GM04503 (cell line): ENCODE results near the gene MED8.
A peak's percentile ranks its signal among the peaks of the same experiment; 100 is the strongest.

Experiments
- DNase-seq: peaks from one replicate; pipeline ENCODE4 v3.0.0-alpha.2; 2012; ENCODE audit warnings: low read depth

The MED8 gene

DNA sequence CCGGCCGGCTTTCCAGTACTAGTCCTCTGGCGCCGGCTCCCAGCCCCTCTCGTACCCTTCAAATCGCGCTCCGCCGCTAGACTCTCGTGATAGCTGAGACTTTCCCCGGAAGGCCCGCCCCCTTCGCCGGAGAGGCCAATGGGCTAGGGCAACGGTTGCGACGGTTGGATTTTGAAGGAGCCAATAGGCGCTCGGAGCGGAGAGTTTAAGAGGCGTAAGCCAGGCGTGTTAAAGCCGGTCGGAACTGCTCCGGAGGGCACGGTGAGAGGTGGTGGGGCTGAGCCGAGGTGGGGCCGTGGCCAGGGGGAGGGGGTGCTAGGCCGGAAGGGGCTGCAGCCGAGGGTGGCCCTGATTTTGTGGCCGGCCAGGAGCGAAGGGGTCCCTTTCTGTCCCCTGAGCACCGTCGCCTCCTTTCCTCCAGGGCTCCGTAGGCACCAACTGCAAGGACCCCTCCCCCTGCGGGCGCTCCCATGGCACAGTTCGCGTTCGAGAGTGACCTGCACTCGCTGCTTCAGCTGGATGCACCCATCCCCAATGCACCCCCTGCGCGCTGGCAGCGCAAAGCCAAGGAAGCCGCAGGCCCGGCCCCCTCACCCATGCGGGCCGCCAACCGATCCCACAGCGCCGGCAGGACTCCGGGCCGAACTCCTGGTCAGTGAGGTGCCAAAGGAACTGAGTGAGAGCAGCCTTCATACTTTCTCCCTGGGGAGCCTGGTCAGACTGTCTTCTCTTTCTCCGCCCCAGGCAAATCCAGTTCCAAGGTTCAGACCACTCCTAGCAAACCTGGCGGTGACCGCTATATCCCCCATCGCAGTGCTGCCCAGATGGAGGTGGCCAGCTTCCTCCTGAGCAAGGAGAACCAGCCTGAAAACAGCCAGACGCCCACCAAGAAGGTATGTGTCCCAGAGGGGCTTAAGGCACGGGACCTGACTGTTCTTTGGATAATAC, 30.6 kb downstream of the MED8 start, which contains the start of gene CDC20:
Gene CDC20 (plus strand): TSS at position 236 of the 948 bp plus-strand sequence. CDS start 235 bp downstream, at position 471.
- DNase-seq: peak; percentile 84

DNA sequence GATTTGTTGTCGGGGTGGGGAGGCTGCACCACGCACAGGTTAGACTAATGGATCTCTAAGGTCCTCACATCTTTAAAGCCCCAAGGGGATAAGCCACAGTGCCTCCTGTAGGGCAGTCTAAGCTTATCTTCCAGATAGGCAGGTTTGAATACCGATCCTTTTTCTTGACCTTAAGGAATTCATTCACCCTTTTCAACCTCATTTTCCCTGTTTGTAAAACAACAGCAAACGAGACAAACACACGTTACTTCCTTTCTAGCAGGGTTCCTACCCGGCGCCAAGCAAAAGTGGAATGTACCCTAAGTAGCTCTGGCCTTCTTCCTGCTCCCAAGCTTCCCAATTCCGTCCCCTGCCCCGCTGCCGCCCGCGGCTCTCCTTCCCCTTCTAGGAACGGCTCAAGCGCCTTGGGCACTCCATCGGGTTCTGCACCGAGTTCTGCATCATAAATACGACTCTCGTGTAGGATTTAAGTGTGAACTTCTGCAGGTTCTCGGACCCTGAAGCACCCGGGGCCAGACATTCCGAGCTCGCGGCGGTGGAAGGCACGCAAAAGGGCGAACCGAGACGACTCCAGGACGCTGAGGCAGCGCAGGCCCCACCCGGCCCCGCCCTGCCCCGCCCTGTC, 31.4 kb downstream of the MED8 start:
- DNase-seq: peak; percentile 27

DNA sequence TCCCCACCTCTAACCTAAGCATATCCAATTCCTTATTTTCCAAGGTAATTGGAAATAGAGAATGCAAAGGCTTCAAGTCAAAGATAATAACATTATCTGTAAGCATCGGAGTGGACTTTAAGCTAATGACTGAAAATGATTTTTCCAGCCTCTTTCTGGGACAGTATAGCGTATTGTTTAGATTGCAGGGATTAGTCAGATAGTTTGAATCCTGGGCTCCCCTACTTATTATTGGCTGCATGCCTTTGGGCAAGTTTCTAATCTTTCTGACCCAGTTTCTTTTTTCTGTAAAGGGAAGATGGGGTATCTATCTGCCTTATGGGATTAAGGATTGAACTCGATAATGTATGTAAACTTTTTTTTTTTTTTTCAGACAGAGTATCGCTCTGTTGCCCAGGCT, 32.3 kb downstream of the MED8 start:
- no peak for DNase-seq

DNA sequence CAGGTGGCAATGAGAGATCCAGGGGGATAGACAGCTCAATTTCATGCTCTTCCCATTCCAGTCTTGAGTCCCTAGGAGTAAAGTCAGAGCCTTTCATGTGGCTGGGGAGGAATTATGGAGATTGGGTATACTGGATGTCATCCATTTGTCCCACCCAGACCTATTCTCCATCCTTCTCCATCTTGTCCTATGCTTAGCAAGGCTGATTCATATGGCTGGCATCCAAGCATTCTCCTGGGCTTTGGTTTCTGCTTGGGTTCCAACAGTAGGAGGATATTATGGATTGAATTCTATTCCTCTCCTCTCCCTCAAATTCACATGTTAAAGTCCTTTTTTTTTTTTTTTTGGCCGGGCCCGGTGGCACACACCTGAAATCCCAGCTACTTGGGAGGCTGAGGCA, 34.7 kb downstream of the MED8 start:
- no peak for DNase-seq

DNA sequence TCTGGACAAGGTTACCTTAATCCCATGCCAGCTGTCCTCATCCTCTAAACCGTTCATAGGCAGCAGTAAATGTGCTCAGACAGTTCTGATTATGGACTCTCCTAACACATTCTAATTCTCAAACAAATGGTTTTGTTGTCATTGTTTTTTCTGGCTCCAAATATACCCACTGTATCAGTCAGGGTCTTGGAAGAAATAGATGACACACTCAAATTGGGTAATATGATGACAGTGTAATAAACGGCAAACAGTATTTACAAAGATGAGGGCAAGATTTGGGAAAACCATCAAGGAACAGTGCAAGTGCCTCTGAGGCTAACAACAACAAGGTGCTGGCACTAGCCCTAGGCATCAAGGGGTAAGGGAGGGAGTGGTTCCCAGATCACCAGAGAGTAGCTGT, 35.1 kb downstream of the MED8 start:
- no peak for DNase-seq

DNA sequence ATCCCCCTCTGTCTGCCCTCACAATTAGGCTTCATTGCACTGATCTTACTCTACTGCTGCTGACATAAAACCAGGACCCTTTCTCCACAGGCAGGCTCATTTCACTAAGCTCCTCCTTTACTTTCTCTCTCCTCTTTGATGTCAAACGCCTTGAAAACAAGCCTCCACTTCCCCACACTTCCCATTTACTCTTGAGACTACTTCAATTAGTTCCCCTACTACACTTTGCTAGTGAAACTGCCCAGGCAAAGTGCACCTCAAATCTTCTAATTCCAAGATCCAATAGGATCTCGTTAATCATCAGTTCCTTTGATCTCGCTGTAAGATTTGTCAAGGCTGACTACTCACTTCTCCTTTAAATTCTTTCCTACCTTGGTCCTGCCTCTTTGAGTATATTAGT, 36.7 kb downstream of the MED8 start:
- DNase-seq: no peak

DNA sequence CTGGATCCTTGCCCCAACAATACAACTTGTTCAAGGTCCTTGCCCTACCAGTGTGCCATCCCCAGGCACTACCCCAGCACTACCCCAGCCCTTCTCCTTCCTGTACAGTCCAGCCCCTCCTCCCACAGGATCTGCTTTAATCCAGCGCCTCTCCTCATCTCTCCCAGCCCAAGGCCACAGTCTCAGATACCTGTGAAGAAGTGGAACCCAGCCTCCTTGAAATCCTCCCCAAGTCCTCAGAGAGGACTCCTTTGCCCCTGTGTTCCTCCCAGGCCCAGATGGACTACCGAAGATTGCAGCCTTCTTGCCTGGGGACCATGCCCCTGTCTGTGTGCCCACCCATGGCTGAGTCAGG, 37.3 kb downstream of the MED8 start:
- DNase-seq: no peak

DNA sequence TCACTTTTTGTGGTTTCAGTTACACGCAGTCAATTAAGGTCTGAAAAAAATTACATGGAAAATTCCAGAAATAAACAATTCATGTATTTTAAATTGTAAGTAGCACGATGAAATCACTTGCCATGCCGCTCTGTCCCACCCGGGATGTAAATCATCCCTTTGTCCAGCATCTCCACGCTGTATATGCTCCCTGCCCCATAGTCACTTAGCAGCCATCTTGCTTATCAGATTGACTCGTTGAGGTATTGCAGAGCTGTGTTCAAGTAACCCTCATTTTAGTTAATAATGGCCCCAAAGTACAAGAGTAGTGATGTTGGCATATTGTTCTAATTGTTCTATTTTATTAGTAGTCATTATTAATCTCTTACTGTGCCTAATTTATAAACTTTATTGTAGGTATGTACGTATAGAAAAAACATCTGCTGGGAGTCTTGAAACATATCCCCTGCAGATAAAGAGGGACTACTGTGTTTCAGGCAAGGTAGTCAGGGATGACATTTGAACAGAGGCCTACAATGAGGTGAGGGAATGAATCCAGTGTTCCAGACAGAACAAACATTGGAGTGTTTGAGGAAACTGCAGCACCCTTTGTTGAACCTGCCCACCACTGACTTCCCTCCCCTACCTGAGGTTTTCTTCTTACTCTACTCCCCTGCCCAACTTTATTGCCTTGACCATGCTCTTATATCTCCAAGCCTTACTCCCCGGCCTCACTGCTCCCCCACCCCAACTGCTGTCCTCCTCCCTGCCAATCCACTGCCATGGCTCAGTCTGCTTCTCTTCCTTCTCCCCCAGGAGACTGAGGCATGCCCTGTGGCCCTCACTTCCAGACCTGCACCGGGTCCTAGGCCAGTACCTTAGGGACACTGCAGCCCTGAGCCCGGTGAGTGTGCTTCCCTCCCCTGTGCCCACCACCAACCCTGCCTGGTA, 37.9 kb downstream of the MED8 start:
- no peak for DNase-seq

DNA sequence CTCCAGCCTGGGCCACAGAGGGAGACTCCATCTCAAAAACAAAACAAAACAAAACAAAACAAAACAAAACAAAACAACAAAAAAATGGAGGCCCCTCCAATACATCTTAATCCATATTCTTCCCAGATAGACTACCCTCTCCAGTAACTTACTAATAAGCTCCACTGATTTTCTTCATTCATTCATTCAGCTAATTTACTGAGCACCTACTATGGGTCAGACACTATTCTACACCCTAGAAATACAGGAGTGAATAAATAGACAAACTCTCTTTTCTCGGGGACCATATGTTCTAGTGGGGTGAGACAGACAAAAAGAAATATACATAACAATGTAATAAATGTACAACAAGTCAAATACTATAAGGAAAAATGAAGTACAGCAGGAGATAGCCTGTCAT, 38.6 kb downstream of the MED8 start:
- DNase-seq: no peak

DNA sequence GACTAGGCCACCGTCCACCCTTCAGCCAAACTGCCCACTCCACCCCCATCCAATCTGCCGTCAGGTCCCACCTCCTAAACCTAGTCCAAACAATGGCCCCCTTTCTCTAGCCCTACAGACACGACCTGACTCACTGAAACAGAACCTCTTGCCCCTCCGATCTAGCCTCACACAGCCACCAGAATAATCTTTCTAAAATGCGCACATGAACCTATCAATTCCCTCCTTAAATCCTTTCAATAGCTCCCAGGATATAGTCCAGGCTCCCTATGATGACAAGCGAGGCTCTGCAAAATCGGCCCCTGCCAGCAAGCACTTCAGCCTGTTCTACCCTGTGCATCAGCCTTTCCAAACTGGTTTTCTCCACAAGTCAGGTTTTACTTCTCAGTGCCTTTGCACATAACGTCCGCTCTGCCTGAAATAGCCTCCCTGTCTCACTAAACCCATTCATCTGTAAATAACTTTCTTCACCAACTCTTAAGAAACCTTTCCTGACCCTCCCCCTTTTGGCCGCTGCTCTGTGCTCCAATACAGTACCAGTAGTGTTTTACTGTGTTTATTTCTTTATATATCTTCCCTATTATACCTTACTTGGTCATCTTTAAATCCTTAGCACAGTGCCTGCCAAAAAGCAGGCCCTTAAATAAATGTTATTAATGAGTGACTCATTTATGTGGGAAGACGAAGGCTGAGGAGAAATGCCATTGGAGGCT, 39.9 kb downstream of the MED8 start:
- DNase-seq: no peak

DNA sequence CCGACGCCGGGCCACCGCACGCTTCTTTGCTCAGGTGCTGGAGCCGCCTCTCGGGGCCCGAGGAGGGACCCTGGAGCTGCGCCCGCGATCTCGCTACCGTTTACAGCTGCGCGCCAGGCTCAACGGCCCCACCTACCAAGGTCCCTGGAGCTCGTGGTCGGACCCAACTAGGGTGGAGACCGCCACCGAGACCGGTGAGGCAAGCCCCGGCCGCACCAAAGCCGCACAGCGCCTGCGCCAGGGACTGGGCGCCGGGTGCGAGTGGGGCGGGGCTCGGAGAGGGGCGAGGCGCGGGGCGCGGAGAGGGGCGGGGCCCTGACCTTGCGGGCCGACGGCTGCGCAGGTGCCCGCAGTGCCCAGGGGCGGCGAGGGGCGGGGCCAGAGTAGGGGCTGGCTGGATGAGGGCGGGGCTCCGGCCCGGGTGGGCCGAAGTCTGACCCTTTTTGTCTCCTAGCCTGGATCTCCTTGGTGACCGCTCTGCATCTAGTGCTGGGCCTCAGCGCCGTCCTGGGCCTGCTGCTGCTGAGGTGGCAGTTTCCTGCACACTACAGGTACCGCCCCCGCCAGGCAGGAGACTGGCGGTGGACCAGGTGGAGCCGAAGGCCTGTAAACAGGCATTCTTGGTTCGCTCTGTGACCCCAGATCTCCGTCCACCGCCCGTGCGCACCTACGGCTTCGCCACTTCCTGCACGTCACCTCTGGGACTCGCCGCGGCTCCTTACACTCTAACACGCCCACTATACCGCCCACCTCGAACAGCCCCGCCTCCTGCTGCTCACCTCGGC, 40.6 kb downstream of the MED8 start:
- no peak for DNase-seq

DNA sequence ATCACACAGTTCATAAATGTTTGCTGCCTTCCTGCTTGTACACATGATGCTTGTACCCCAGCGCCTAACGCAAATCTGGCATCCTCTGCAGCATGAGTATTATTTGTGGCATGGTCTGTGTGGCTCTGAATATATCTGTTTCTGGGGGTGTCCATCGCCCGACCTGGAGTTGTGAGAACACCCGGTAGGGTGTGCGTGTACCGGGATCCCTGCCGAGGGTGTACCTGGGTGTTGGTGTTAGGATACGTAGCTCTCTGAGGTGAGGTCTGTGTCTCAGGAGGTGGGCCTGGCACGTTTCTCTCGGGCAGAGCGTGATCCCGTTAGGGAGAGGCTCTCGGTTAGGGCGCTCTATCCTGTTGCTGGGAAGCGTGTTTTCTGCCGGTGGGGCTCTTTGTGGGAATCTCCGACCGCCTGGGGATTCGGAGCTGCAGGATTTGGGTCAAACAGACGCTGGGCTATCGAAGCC, 41.2 kb downstream of the MED8 start:
- no peak for DNase-seq

DNA sequence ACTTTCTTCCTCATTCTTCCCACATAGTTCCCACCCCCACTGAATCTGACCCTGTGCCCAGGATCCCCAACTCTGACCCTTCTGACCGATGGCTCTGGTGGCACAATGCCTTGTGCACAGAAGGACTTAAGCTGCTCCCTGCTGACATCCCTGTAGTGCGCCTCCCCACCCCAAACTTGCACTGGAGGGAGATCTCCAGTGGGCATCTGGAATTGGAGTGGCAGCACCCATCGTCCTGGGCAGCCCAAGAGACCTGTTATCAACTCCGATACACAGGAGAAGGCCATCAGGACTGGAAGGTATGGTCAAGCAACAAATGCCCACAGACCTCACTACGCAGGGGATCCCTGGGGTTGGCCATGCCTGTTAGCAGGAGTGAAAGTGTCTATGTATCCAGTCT, 43.0 kb downstream of the MED8 start:
- no peak for DNase-seq

DNA sequence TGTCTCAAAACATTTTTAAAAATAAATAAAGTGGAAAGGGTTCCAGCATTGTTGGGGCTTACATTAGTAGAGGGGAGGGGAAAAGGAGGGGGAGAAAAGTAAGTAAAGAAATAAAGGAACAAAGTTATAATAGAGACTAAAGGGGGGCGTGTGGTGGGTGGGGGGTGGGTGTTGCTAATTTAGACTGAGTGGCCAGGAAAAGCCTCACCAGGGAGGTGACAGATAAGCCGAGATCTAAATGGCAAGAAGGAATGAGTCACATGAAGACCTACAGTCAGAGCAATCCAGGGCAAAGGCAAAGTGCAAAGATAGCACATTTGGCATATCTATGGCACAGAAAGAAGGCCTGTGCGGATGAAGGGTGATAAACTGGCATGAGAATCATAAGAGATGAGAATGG, 44.5 kb downstream of the MED8 start:
- no peak for DNase-seq

DNA sequence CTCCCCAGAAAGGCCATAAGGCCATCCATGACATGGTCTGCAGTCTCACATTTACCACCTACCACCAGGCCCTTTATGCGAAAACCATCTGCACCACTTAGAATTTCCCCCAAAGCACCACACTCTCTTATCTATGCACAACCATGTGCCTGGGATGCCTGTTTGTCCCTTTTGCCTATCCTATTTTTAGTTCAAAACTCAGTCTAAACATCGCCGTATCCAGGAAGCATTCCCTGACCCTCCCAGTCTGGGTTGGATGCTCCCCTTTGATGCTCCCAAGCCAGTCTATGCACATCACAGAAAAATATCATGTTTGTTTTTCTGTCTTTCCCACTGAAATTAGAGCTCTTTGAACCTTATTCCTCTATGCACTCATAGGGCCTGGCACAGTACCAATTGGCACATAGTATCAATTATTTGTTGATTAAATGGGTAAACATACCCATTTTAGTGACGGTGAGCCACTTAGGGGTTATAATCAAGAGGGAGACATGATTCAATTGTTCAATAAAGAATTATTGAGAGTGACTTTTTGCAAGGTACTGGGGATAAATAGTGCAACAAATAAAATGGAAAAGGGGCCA, 45.2 kb downstream of the MED8 start:
- DNase-seq: no peak

DNA sequence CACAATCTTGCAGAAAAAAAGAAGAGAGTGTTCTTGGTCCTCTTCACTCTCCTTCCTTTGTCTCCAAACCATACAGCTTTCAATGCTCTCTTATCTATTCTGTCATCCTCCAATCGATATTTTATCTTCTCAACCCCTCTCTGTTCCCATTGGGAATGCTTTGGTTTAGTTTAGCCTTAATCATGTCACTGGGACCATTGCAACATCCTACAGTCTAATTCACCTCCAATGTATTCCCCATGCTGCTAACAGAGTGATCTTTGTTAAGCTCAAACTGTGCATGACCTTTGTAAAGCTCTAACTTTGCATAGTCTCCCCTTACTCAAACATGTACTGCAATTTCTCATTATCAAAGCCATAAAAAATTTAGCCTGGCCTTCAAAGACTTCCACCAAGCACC, 49.0 kb downstream of the MED8 start:
- DNase-seq: no peak

DNA sequence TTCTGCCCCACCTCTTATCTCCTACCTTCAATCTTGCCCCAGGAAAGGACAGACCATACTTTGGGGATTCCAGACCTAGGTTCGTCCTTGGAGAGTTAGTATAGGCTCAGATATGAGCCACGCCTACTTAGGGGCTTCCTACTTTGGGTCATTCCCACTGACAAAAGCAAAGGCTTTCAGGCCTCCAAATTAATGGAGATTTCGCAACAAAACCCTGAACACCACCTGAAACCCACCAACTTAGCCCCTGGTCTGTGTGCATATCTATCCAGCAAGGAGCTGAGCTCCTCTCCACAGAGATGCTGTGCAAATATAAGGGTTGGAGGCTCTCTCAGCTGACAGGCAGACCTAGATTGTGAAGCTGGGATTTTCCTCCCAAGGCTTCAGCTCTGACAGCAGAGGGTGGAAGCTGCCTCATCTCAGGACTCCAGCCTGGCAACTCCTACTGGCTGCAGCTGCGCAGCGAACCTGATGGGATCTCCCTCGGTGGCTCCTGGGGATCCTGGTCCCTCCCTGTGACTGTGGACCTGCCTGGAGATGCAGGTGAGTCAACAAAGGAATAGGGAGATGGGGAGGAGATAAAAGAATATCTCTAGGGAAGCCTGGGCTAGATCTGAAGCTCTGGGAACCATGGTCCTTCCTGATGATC, 49.9 kb downstream of the MED8 start:
- no peak for DNase-seq

DNA sequence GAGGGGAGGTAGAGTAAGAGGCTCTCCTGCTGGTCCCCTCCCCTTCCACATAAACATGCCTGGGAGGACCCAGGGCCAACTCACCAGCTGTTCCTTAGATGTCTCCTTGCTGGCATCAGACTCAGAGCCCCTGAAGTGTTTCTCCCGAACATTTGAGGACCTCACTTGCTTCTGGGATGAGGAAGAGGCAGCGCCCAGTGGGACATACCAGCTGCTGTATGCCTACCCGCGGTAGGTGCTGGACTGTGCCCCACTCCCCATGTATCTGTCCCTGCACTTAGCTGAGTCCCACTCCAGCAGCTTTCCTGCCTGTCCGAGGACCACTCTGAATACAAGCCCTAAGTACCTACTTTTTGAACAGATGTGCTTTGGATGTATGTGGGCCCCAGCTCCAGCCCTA, 51.6 kb downstream of the MED8 start:
- no peak for DNase-seq

DNA sequence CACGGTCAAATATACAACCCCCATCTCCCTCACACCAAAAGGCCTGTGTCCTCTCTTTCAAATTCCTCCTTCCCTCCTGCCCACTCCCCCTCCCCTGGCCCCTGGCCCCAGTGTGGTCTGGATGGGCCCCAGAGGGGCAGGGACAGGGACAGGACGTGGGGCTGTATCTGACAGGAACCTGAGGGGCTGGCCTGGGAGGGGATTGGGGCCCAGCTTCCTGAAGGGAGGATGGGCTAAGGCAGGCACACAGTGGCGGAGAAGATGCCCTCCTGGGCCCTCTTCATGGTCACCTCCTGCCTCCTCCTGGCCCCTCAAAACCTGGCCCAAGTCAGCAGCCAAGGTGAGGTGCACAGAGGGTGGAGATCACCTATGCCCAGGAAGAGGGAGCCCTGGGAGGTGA, 52.0 kb downstream of the MED8 start, which contains the start of gene MPL:
Gene MPL (plus strand): TSS at position 231 of the 400 bp plus-strand sequence. CDS start 31 bp downstream, at position 262.
- DNase-seq: no peak
